Endothelial cell of umbilical vein (primary cell): Measurements from ENCODE around the gene STXBP2. TPM values are rescaled to one million over a fixed set of nuclear protein-coding genes. Genes with fewer than 3 reads are reported as not detected.

ENCODE experiments used
- BruUV-seq: library from RNA; stranded (reverse); fragments of 400-500 nt; replicated peaks from 2 replicates; lab custom pipeline; 2021; lab: Mats Ljungman, UMichigan
- CTCF ChIA-PET: fragments of 300-600, 350-600 bp; sonication (Branson Sonifier 250); formaldehyde crosslinking; loops from one replicate; lab custom pipeline; 2021; ENCODE audit warnings: antibody characterized with exemption, inconsistent platforms; lab: Charles Lee
- POLR2A ChIA-PET: fragments of 300-600, 350-600 bp; sonication (Branson Sonifier 250); formaldehyde crosslinking; loops from one replicate; lab custom pipeline; 2021; ENCODE audit warnings: antibody characterized with exemption, inconsistent platforms; lab: Charles Lee
- DNase-seq: peaks from one replicate; pipeline ENCODE4 v3.0.0-alpha.2; 2011; ENCODE audit warnings: low read depth, low spot score
- FAIRE-seq: peaks from 2 replicates; lab custom pipeline; 2011; peaks lifted over from hg19 to GRCh38; lab: Jason Lieb, UNC
- H2AFZ ChIP-seq: 2 replicates; pipeline ENCODE4 v1.6.0; 2012; ENCODE audit warnings: low read depth, low read length, control low read depth, inconsistent platforms
- H3K27ac ChIP-seq: 2 replicates; pipeline ENCODE4 v1.5.1; 2011; ENCODE audit warnings: low read depth, mild to moderate bottlenecking, control low read depth, low read length, moderate library complexity; ENCODE audit not compliant: insufficient read depth
- H3K27me3 ChIP-seq, 2 experiments: 2 replicates each; pipeline versions ENCODE4 v1.6.0 to v1.6.1; 2011; ENCODE audit warnings: low read length in 2 of 2, mixed read lengths in 1 of 2; ENCODE audit not compliant: control insufficient read depth in 2 of 2, insufficient read depth in 2 of 2
- H3K36me3 ChIP-seq, 2 experiments: 2 replicates in 1 of 2; 3 replicates in 1 of 2; pipeline ENCODE4 v1.5.1; 2011; ENCODE audit warnings: low read length in 2 of 2, mild to moderate bottlenecking in 1 of 2, moderate library complexity in 1 of 2; ENCODE audit not compliant: control insufficient read depth in 2 of 2, insufficient read depth in 2 of 2; ENCODE audit errors: extremely low read depth in 1 of 2
- H3K4me1 ChIP-seq: 3 replicates; pipeline ENCODE4 v1.5.1; 2011; ENCODE audit warnings: mild to moderate bottlenecking, low read length; ENCODE audit not compliant: control insufficient read depth, insufficient read depth; ENCODE audit errors: extremely low read depth
- H3K4me2 ChIP-seq: 2 replicates; pipeline ENCODE4 v1.6.1; 2011; ENCODE audit warnings: low read length, control low read depth, mixed read lengths; ENCODE audit not compliant: insufficient read depth
- H3K4me3 ChIP-seq, 3 experiments: fragments of 200-600 bp in 1 of 3; sonication (generic), shearing (Covaris generic) in 1 of 3; replicated peaks in 1 of 3; 2 replicates each; pipeline ENCODE4 v1.5.1; 2011 to 2016; ENCODE audit warnings: control low read depth in 3 of 3, low read length in 3 of 3, mild to moderate bottlenecking in 2 of 3, inconsistent platforms in 1 of 3, low read depth in 1 of 3, moderate library complexity in 1 of 3; ENCODE audit not compliant: insufficient read depth in 1 of 3
- H3K79me2 ChIP-seq: 2 replicates; pipeline ENCODE4 v1.6.0; 2012; ENCODE audit warnings: low read length, inconsistent platforms; ENCODE audit not compliant: control insufficient read depth, insufficient read depth
- H3K9ac ChIP-seq: replicated peaks from 2 replicates; pipeline ENCODE3; 2011; ENCODE audit warnings: low read length, control low read depth; ENCODE audit not compliant: insufficient read depth; ENCODE audit errors: extremely low read depth
- H3K9me1 ChIP-seq: replicated peaks from 3 replicates; pipeline ENCODE4 v1.6.0; 2011; ENCODE audit warnings: mild to moderate bottlenecking, low read length; ENCODE audit not compliant: control insufficient read depth, insufficient read depth; ENCODE audit errors: extremely low read depth
- H3K9me3 ChIP-seq: replicated peaks from 2 replicates; pipeline ENCODE4 v1.5.1; 2012; ENCODE audit warnings: low read length, inconsistent platforms; ENCODE audit not compliant: control insufficient read depth, insufficient read depth
- H4K20me1 ChIP-seq: replicated peaks from 2 replicates; pipeline ENCODE3; 2011; ENCODE audit warnings: mild to moderate bottlenecking, low read length; ENCODE audit not compliant: control insufficient read depth, insufficient read depth; ENCODE audit errors: extremely low read depth
- CTCF ChIP-seq, 2 donors: IDR thresholded peaks; 1 replicate in 1 of 2; 2 replicates in 1 of 2; pipeline ENCODE4 v1.5.1; 2011; ENCODE audit warnings: low read length in 2 of 2, mild to moderate bottlenecking in 2 of 2, moderate library complexity in 2 of 2, control low read depth in 1 of 2, inconsistent platforms in 1 of 2, low read depth in 1 of 2; ENCODE audit not compliant: insufficient read depth in 1 of 2; ENCODE audit errors: extremely low read depth in 1 of 2
- EZH2 ChIP-seq: IDR thresholded peaks from 2 replicates; pipeline ENCODE4 v1.6.1; 2012; ENCODE audit warnings: borderline replicate concordance, low read depth, mild to moderate bottlenecking, moderate library complexity, low read length, inconsistent platforms; ENCODE audit not compliant: severe bottlenecking
- FOS ChIP-seq: IDR thresholded peaks from 2 replicates; pipeline ENCODE4 v1.6.1; 2011; ENCODE audit warnings: mild to moderate bottlenecking, low read length, moderate library complexity, borderline replicate concordance; ENCODE audit not compliant: insufficient read depth
- GATA2 ChIP-seq: IDR thresholded peaks from 2 replicates; pipeline ENCODE4 v1.7.0; 2011; ENCODE audit warnings: low read depth, mild to moderate bottlenecking, moderate library complexity, mixed read lengths, low read length; ENCODE audit not compliant: insufficient read length, insufficient read depth
- JUN ChIP-seq: IDR thresholded peaks from 2 replicates; pipeline ENCODE4 v1.6.1; 2011; ENCODE audit warnings: borderline replicate concordance, low read depth; ENCODE audit not compliant: insufficient read length, insufficient read depth
- MAX ChIP-seq: IDR thresholded peaks from 2 replicates; pipeline ENCODE4 v1.6.1; 2011; ENCODE audit not compliant: insufficient read depth, insufficient read length
- MYC ChIP-seq: IDR thresholded peaks from one replicate; pipeline ENCODE4 v1.6.1; 2011; ENCODE audit warnings: mild to moderate bottlenecking, low read depth, low read length
- POLR2A ChIP-seq: IDR thresholded peaks from 2 replicates; pipeline ENCODE4 v1.6.1; 2012; ENCODE audit warnings: low read depth, mild to moderate bottlenecking, control low read depth, low read length
- POLR2AphosphoS5 ChIP-seq: IDR thresholded peaks from 2 replicates; pipeline ENCODE4 v1.6.1; 2012; ENCODE audit warnings: low read depth, mild to moderate bottlenecking, control low read depth, low read length, moderate library complexity; ENCODE audit not compliant: insufficient read depth
- dilution Hi-C: fragments of 300-500 bp; cut with MboI; formaldehyde crosslinking; loops from one replicate; pipeline ENCODE4 v1.15.0; 2019; ENCODE audit warnings: low sequenced_read_pairs; ENCODE audit not compliant: extremely low pct_ligation_motif_present
- intact Hi-C: fragments of 100-400 bp; cut with micrococcal nuclease; formaldehyde crosslinking; loops from one replicate; pipeline ENCODE4 v1.10.0; 2022
- polyA plus RNA-seq, 4 experiments: library from polyadenylated mRNA; depleted of rRNA in 3 of 4; stranded (reverse) in 3 of 4; unstranded in 1 of 4; fragments of >200 nt; gene quantifications; 2 replicates each; pipeline versions ENCODE4 v1.2.1 to v1.2.3, GENCODE V29; 2011 to 2012; ENCODE audit warnings: missing spikeins in 1 of 4
- total RNA-seq: library from RNA; stranded (reverse); gene quantifications from 2 replicates; pipeline ENCODE4 v1.2.3, GENCODE V29; 2021

The STXBP2 gene
- total and polyA plus RNA-seq, 2 donors (not counting 3 experiments of a cell fraction or from before 2014, with no cell fraction given): 70.0 to 105 TPM

DNA sequence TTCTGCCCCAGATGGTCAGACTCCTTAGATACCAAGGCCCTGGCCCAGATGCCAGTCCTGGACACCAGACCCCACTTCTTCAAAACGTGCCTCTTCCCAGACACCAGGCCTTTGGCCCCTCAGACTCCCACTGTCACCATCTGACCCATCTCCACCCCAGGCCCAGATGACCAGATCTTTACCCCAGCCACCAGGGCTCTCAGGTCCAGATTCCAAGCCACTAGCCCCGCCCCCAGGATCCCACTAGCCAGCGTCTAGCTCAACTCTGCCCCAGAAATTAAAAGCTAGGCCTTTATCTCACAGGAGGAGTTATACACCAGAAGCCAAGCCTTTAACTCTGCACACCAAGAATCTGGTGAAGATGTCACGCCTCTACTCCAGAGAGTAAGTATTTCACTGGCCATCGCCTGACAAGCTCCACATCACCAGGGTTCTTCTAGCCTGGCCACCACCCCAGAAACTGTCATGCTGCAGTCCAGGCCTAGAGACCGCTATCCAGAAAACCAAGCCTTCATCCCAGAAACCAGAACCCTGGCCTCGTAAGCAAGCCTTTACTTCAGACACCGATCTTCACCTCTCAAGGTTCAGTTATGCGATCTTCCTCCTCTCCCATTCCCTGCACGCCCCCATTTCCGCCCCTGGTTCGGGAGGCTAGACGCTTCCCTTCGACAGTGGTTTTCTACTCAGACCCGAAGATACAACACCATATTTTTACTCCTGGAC lies 8.2 kb upstream of the STXBP2 start:
- DNase-seq (peak; percentile 7), FAIRE-seq (no peak)
- TF ChIP-seq EZH2: no peak
- TF ChIP-seq GATA2: no peak
- no peak for TF ChIP-seq POLR2AphosphoS5
- TF ChIP-seq POLR2A: no peak
- no peak for TF ChIP-seq MYC
- TF ChIP-seq MAX: no peak
- no peak for TF ChIP-seq FOS
- TF ChIP-seq JUN: no peak
- no peak for TF ChIP-seq CTCF (IDR thresholded peaks at IDR 0.05; ENCODE audit: extremely low read depth in 1 of 2, insufficient read depth in 1 of 2, low read depth in 1 of 2, low read length in 2 of 2)
- Histone ChIP-seq H3K9ac (peak overlapping the region; percentile 93), H3K27me3 (no peaks in the 10 kb centered on the region), H4K20me1 (no peaks in the 10 kb centered on the region), H3K27ac (peak overlapping the region; percentile 57), H3K36me3 (peaks cover 2 to 13% of the 10 kb centered on the region in 2 experiments), H3K4me3 (peak overlapping the region; percentile 73 to 92 (median 86)), H3K9me3 (no peaks in the 10 kb centered on the region), H3K9me1 (no peaks in the 10 kb centered on the region), H3K4me1 (peaks cover 16% of the 10 kb centered on the region), H2AFZ (peak overlapping the region; percentile 36), H3K79me2 (peaks cover 41% of the 10 kb centered on the region), H3K4me2 (peak overlapping the region; percentile 93)
- intact Hi-C loops: loop anchor here (1.0 to 2.0 kb wide), 5 partner anchors 9 to 292 kb away; partner anchors contain the start of genes PNPLA6, SNAPC2, STXBP2 and TRAPPC5
- dilution Hi-C loops: no loop called here
- ChIA-PET POLR2A (interaction anchor here (0.6 kb wide), 1 partner anchor 586 kb away, joined by 4 read pairs; no protein-coding TSS in a partner anchor), CTCF (interaction anchor here (1.2 to 1.8 kb wide), 2 partner anchors 12 to 60 kb away, joined by 4 to 11 read pairs; no protein-coding TSS in a partner anchor)
- TSS peak; percentile 70 for BruUV-seq
